HEK293 (cell line): ENCODE results near the gene BRPF1.
A peak's percentile ranks its signal among the peaks of the same experiment; 100 is the strongest.

Experiments
- CTCF ChIA-PET: fragments of 350-600 bp; formaldehyde crosslinking; extraction: SDS; loops from one replicate; lab custom pipeline; 2021; ENCODE audit warnings: antibody characterized with exemption; lab: Yijun Ruan, JAX
- POLR2A ChIA-PET: fragments of 300-600 bp; formaldehyde crosslinking; extraction: SDS; loops from one replicate; lab custom pipeline; 2020; ENCODE audit warnings: antibody characterized with exemption, inconsistent platforms; lab: Yijun Ruan, JAX
- H3K27ac ChIP-seq: fragments of 200-500 bp; sonication (Bioruptor generic); 2 replicates; pipeline ENCODE4 v1.5.1; 2014; ENCODE audit warnings: low read depth, low read length, control low read depth, inconsistent platforms; ENCODE audit errors: extremely low read depth
- H3K36me3 ChIP-seq, 2 experiments: fragments of 200-500 bp in 1 of 2; sonication (Bioruptor generic) in 1 of 2; 1 replicate in 1 of 2; 2 replicates in 1 of 2; pipeline ENCODE4 v1.5.1; 2014 to 2017; ENCODE audit warnings: inconsistent platforms in 2 of 2, low read length in 2 of 2; ENCODE audit not compliant: control insufficient read depth in 2 of 2, insufficient read depth in 1 of 2
- H3K4me1 ChIP-seq: fragments of 200-500 bp; sonication (Bioruptor generic); 2 replicates; pipeline ENCODE4 v1.5.1; 2014; ENCODE audit warnings: mild to moderate bottlenecking, low read length, inconsistent platforms; ENCODE audit not compliant: control insufficient read depth, insufficient read depth
- H3K4me3 ChIP-seq: 2 replicates; pipeline ENCODE4 v1.5.1; 2011; ENCODE audit warnings: low read depth, mild to moderate bottlenecking, control low read depth, low read length, moderate library complexity
- H3K9me3 ChIP-seq: fragments of 200-500 bp; sonication (Bioruptor generic); 2 replicates; pipeline ENCODE4 v1.5.1; 2014; ENCODE audit warnings: low read depth, low read length, inconsistent platforms; ENCODE audit not compliant: control insufficient read depth, insufficient read depth
- MZF1 ChIP-seq: fragments of 450-650 bp; formaldehyde crosslinking; IDR thresholded peaks from 2 replicates; pipeline ENCODE4 v1.5.1; 2017; ENCODE audit warnings: missing biosample characterization, missing genetic modification characterization, borderline replicate concordance
- ZFP3 ChIP-seq: fragments of 450-650 bp; formaldehyde crosslinking; IDR thresholded peaks from 2 replicates; pipeline ENCODE4 v1.5.1; 2016; ENCODE audit warnings: low read depth, missing biosample characterization, missing genetic modification characterization
- ZNF121 ChIP-seq: fragments of 450-650 bp; formaldehyde crosslinking; IDR thresholded peaks from 2 replicates; pipeline ENCODE4 v1.5.1; 2016; ENCODE audit warnings: missing biosample characterization, missing genetic modification characterization
- ZNF132 ChIP-seq: fragments of 450-650 bp; formaldehyde crosslinking; IDR thresholded peaks from 2 replicates; pipeline ENCODE4 v1.5.1; 2017; ENCODE audit warnings: missing biosample characterization, missing genetic modification characterization, borderline replicate concordance
- ZNF169 ChIP-seq: fragments of 450-650 bp; formaldehyde crosslinking; IDR thresholded peaks from 2 replicates; pipeline ENCODE4 v1.5.1; 2016; ENCODE audit warnings: missing biosample characterization, missing genetic modification characterization
- ZNF354C ChIP-seq: fragments of 450-650 bp; formaldehyde crosslinking; IDR thresholded peaks from 2 replicates; pipeline ENCODE4 v1.5.1; 2016; ENCODE audit warnings: missing biosample characterization, missing genetic modification characterization, low read depth, borderline replicate concordance
- ZNF404 ChIP-seq: fragments of 450-650 bp; formaldehyde crosslinking; IDR thresholded peaks from 2 replicates; pipeline ENCODE4 v1.5.1; 2017; ENCODE audit warnings: missing biosample characterization, missing genetic modification characterization
- ZNF416 ChIP-seq: fragments of 450-650 bp; formaldehyde crosslinking; IDR thresholded peaks from 2 replicates; pipeline ENCODE4 v1.5.1; 2016; ENCODE audit warnings: missing biosample characterization, missing genetic modification characterization
- ZNF423 ChIP-seq: fragments of 450-650 bp; formaldehyde crosslinking; IDR thresholded peaks from 2 replicates; pipeline ENCODE4 v1.5.1; 2016; ENCODE audit warnings: missing biosample characterization, missing genetic modification characterization
- ZNF473 ChIP-seq: fragments of 450-650 bp; formaldehyde crosslinking; IDR thresholded peaks from 2 replicates; pipeline ENCODE4 v1.5.1; 2017; ENCODE audit warnings: missing biosample characterization, missing genetic modification characterization
- ZNF621 ChIP-seq: fragments of 450-650 bp; formaldehyde crosslinking; IDR thresholded peaks from 2 replicates; pipeline ENCODE4 v1.5.1; 2017; ENCODE audit warnings: missing biosample characterization, missing genetic modification characterization
- ZNF777 ChIP-seq: fragments of 450-650 bp; formaldehyde crosslinking; IDR thresholded peaks from 2 replicates; pipeline ENCODE4 v1.5.1; 2017; ENCODE audit warnings: missing biosample characterization, missing genetic modification characterization, borderline replicate concordance
- ZNF792 ChIP-seq: fragments of 450-650 bp; formaldehyde crosslinking; IDR thresholded peaks from 2 replicates; pipeline ENCODE4 v1.5.1; 2016; ENCODE audit warnings: missing biosample characterization, missing genetic modification characterization
- TF ChIP-seq, protein P1 (sequence below): fragments of 450-650 bp; formaldehyde crosslinking; conservative IDR thresholded peaks from 2 replicates; pipeline ENCODE4 v1.5.1; 2016; ENCODE audit warnings: low read depth, missing biosample characterization, missing genetic modification characterization
- TF ChIP-seq, protein P2 (sequence below): fragments of 450-650 bp; formaldehyde crosslinking; IDR thresholded peaks from 2 replicates; pipeline ENCODE4 v1.5.1; 2016; ENCODE audit warnings: missing biosample characterization, missing genetic modification characterization
- TF ChIP-seq, protein P3 (sequence below): fragments of 450-650 bp; formaldehyde crosslinking; IDR thresholded peaks from 2 replicates; pipeline ENCODE4 v1.5.1; 2016; ENCODE audit warnings: missing biosample characterization, missing genetic modification characterization
- TF ChIP-seq, protein P4 (sequence below): fragments of 450-650 bp; formaldehyde crosslinking; IDR thresholded peaks from 2 replicates; pipeline ENCODE4 v1.5.1; 2016; ENCODE audit warnings: missing biosample characterization, missing genetic modification characterization, low read depth

BRPF1 gene

DNA sequence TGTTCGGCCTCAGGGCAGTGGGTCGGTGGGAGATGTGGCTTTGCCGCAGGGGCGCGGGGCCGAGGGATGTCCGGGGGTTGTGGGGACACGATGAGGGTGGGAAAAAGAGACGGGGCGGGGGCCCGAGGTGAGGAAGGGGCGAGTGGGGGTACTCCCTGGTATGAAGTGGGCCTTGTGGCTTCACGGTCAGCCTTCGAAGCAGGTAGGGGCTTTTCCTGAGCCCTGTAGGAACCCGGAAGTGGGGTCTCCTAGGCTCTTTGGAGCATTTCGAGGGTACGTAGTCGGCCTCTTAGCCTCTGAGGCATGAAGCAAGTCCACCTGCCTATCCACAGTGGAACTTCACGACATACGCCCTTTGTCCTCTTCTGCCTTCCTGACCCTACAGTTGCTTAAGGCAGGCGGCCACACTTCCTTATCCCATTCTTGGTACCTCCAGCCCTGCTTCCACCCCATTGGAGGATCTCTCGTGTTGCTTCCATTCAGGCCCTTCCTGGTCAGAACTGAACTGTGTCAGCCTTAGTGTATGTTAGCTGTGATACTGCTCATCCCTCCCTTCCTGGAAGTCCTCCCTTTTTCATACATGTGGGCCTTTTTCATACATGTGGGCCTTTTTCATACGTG lies 61.7 kb downstream of the BRPF1 start (continued):
- TF ChIP-seq ZNF777 (tag by site-specific recombination) = peak; percentile 28; the same call in 1 of the 2 replicates

DNA sequence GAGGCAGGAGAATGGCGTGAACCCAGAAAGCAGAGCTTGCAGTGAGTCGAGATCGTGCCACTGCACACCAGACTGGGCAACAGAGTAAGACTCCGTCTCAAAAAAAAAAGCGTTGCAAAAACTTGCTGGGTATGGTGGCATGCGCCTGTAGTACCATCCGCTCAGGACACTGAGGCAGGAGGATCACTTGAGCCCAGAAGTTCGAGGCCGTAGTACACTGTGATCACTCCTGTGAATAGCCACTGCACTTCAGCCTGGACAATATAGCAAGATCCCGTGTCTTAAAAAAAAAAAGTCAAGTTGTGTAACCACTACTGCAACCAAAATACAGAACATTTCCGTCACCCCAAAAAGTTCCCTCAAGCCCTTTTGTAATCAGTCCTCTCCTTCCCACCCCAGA lies 62.9 kb downstream of the BRPF1 start:
- TF ChIP-seq ZNF121 (tag by site-specific recombination) = peak; percentile 96
- TF ChIP-seq, protein P1, sequence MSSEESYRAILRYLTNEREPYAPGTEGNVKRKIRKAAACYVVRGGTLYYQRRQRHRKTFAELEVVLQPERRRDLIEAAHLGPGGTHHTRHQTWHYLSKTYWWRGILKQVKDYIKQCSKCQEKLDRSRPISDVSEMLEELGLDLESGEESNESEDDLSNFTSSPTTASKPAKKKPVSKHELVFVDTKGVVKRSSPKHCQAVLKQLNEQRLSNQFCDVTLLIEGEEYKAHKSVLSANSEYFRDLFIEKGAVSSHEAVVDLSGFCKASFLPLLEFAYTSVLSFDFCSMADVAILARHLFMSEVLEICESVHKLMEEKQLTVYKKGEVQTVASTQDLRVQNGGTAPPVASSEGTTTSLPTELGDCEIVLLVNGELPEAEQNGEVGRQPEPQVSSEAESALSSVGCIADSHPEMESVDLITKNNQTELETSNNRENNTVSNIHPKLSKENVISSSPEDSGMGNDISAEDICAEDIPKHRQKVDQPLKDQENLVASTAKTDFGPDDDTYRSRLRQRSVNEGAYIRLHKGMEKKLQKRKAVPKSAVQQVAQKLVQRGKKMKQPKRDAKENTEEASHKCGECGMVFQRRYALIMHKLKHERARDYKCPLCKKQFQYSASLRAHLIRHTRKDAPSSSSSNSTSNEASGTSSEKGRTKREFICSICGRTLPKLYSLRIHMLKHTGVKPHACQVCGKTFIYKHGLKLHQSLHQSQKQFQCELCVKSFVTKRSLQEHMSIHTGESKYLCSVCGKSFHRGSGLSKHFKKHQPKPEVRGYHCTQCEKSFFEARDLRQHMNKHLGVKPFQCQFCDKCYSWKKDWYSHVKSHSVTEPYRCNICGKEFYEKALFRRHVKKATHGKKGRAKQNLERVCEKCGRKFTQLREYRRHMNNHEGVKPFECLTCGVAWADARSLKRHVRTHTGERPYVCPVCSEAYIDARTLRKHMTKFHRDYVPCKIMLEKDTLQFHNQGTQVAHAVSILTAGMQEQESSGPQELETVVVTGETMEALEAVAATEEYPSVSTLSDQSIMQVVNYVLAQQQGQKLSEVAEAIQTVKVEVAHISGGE (tag by site-specific recombination) = no peak
- H3K4me1 ChIP-seq = no peaks in the 10 kb centered on the region
- H3K27ac ChIP-seq = no peak overlapping the region
- ChIA-PET POLR2A (interaction anchor here (1.5 kb wide), 1 partner anchor 9 kb away, joined by 3 read pairs; no protein-coding TSS in a partner anchor), CTCF (no interaction called here)
- H3K36me3 ChIP-seq = peaks cover 27 to 64% of the 10 kb centered on the region in 2 experiments
- H3K9me3 ChIP-seq = no peaks in the 10 kb centered on the region
- no peak overlapping the region for H3K4me3 ChIP-seq

DNA sequence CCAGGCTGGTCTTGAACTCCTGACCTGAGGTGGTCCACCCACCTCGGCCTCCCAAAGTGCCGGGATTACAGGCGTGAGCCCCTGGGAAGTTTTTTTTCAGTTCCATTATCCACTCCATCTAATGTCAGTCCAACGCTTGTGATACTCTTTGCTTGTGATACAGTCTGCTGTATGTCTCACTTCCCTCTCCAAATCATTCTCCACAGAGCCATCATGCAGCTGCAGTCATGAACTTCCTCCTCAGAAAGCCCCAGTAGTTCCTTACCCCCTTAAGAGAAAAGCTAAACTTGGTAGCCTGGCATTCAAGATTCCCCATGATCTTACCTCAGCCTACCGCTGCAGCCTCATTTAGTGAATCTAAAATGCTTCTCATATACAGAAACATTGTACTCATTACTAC lies 63.7 kb downstream of the BRPF1 start:
- Histone ChIP-seq H3K4me1 (no peaks in the 10 kb centered on the region), H3K36me3 (peaks cover 35 to 64% of the 10 kb centered on the region in 2 experiments), H3K27ac (no peak overlapping the region), H3K9me3 (no peaks in the 10 kb centered on the region), H3K4me3 (no peak overlapping the region)
- ChIA-PET CTCF (interaction anchor here (0.6 to 0.9 kb wide), 2 partner anchors 9 to 16 kb away, joined by 3 to 5 read pairs; no protein-coding TSS in a partner anchor), POLR2A (interaction anchor here (0.5 to 1.5 kb wide), 5 partner anchors 8 to 380 kb away, joined by 3 to 4 read pairs (median 3); partner anchors contain the start of gene CAMK1)
- TF ChIP-seq, protein P2, sequence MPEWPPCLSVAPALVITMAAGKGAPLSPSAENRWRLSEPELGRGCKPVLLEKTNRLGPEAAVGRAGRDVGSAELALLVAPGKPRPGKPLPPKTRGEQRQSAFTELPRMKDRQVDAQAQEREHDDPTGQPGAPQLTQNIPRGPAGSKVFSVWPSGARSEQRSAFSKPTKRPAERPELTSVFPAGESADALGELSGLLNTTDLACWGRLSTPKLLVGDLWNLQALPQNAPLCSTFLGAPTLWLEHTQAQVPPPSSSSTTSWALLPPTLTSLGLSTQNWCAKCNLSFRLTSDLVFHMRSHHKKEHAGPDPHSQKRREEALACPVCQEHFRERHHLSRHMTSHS (tag by site-specific recombination) = no peak
- TF ChIP-seq, protein P3, sequence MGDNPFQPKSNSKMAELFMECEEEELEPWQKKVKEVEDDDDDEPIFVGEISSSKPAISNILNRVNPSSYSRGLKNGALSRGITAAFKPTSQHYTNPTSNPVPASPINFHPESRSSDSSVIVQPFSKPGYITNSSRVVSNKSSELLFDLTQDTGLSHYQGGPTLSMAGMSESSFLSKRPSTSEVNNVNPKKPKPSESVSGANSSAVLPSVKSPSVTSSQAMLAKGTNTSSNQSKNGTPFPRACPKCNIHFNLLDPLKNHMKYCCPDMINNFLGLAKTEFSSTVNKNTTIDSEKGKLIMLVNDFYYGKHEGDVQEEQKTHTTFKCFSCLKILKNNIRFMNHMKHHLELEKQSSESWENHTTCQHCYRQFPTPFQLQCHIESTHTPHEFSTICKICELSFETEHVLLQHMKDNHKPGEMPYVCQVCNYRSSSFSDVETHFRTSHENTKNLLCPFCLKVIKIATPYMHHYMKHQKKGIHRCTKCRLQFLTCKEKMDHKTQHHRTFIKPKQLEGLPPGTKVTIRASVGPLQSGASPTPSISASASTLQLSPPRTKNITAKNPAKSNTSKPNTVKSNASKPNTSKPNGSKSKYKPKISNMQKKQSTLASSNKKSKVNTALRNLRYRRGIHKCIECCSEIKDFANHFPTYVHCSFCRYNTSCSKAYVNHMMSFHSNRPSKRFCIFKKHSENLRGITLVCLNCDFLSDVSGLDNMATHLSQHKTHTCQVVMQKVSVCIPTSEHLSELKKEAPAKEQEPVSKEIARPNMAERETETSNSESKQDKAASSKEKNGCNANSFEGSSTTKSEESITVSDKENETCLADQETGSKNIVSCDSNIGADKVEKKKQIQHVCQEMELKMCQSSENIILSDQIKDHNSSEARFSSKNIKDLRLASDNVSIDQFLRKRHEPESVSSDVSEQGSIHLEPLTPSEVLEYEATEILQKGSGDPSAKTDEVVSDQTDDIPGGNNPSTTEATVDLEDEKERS = no peak
- TF ChIP-seq ZNF404 (no peak), ZNF423 (tag by site-specific recombination) (no peak)

DNA sequence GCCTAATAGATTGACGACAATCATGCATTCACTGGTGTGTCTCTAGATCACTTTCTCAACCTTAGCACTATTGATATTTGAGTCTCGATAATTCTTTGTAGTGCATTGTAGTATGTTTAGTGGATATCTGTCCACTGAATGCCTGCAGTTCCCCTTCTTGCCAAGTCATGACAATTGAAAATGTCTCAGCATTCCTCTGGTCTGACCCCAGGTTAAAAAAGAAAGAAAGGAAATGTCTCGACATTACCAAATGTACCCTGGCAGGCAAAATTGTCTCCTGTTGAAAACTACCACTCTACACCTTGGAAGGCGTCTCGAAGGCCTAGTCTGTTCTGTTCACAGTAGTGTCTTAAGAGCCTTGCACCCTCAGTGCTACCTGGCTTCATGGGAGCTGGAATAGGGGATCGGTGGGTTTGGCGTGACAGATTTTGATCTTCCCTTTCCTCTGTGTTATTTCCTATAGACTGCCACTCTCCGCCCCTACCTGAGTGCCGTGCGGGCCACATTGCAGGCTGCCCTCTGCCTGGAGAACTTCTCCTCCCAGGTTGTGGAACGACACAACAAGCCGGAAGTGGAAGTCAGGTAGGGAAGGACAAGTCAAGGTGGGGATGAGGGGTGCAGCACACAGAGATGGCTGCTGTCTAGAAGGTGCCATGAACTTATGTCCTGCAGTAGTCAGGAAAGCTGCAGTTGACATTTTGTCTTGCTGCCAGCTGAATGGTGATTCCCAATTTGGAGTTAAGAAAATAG lies 65.8 kb downstream of the BRPF1 start:
- Histone ChIP-seq H3K4me3 (no peak overlapping the region), H3K36me3 (peaks cover 54 to 68% of the 10 kb centered on the region in 2 experiments), H3K4me1 (no peaks in the 10 kb centered on the region), H3K9me3 (no peaks in the 10 kb centered on the region), H3K27ac (no peak overlapping the region)
- ChIA-PET CTCF (interaction anchor here (0.6 to 1.5 kb wide), 4 partner anchors 11 to 466 kb away, joined by 3 to 7 read pairs (median 4); no protein-coding TSS in a partner anchor), POLR2A (interaction anchor here (0.7 to 1.3 kb wide), 3 partner anchors 11 to 69 kb away, joined by 3 to 5 read pairs (median 3); no protein-coding TSS in a partner anchor)
- TF ChIP-seq ZNF416 (tag by site-specific recombination) (no peak), ZNF621 (tag by site-specific recombination) (no peak), ZNF792 (tag by site-specific recombination) (no peak), ZFP3 (tag by site-specific recombination) (no peak), ZNF473 (tag by site-specific recombination) (no peak), ZNF132 (tag by site-specific recombination) (no peak), ZNF169 (tag by site-specific recombination) (no peak), ZNF354C (tag by site-specific recombination) (no peak), MZF1 (no peak)
- TF ChIP-seq, protein P4, sequence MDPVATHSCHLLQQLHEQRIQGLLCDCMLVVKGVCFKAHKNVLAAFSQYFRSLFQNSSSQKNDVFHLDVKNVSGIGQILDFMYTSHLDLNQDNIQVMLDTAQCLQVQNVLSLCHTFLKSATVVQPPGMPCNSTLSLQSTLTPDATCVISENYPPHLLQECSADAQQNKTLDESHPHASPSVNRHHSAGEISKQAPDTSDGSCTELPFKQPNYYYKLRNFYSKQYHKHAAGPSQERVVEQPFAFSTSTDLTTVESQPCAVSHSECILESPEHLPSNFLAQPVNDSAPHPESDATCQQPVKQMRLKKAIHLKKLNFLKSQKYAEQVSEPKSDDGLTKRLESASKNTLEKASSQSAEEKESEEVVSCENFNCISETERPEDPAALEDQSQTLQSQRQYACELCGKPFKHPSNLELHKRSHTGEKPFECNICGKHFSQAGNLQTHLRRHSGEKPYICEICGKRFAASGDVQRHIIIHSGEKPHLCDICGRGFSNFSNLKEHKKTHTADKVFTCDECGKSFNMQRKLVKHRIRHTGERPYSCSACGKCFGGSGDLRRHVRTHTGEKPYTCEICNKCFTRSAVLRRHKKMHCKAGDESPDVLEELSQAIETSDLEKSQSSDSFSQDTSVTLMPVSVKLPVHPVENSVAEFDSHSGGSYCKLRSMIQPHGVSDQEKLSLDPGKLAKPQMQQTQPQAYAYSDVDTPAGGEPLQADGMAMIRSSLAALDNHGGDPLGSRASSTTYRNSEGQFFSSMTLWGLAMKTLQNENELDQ (tag by site-specific recombination) = no peak
